Stimulated activated CD4-positive, alpha-beta T cell treated with anti-CD3 and anti-CD28 coated beads, Interleukin-12 subunit alpha, Interleukin-12 subunit beta, amount 100 ng/mL, for 4 hours (primary cell): ENCODE data around the gene ZNF750.
"Not testable (repeated sequence)": the region's sequence is repeated elsewhere in the genome, so short reads cannot be mapped to it uniquely, and the experiment has no call there.

Source experiments
- DNase-seq: peaks from one replicate; pipeline ENCODE4 v3.0.0-alpha.2; 2020

The ZNF750 gene

GRCh38 chr17:82790391-82790790, 49.4 kb downstream of the ZNF750 start:
- DNase-seq, result no peak

- DNase-seq, result no peak
Measured at GRCh38 chr17:82789806-82790205, 50.0 kb downstream of the ZNF750 start.

- no peak for DNase-seq
Measured at GRCh38 chr17:82789051-82789592, 50.7 kb downstream of the ZNF750 start.

GRCh38 chr17:82788206-82789001, 51.4 kb downstream of the ZNF750 start:
- DNase-seq, result no peak

GRCh38 chr17:82787081-82787848, 52.6 kb downstream of the ZNF750 start:
- DNase-seq, result no peak

GRCh38 chr17:82786427-82786826, 53.4 kb downstream of the ZNF750 start:
- no peak for DNase-seq

GRCh38 chr17:82785581-82785980, 54.2 kb downstream of the ZNF750 start:
- not testable (repeated sequence) for DNase-seq

GRCh38 chr17:82783498-82783897, 56.3 kb downstream of the ZNF750 start:
- no peak for DNase-seq

- no peak for DNase-seq
Measured at GRCh38 chr17:82782657-82783207, 57.1 kb downstream of the ZNF750 start.

GRCh38 chr17:82781894-82782274, 57.9 kb downstream of the ZNF750 start:
- peak; percentile 81 for DNase-seq

- no peak for DNase-seq
Measured at GRCh38 chr17:82780971-82781893, 58.6 kb downstream of the ZNF750 start.

- DNase-seq, result no peak
Measured at GRCh38 chr17:82780195-82780594, 59.6 kb downstream of the ZNF750 start.

- no peak for DNase-seq
Measured at GRCh38 chr17:82779541-82779940, 60.3 kb downstream of the ZNF750 start.
